ENCODE measurements around the gene STK10. TPM values are rescaled to one million over a fixed set of nuclear protein-coding genes. Genes with fewer than 3 reads are reported as not detected.
A peak's percentile ranks its signal among the peaks of the same experiment; 100 is the strongest.

Gene STK10
- total and polyA plus RNA-seq, 9 of the 15 experiments (the other 6 are each of a cell fraction or from before 2014, with no cell fraction given): 0.30 to 6.7 (median 2.4) TPM

- no TSS peak for BruUV-seq (replicated peaks)
- Histone ChIP-seq H2AFZ (ENCODE audit: low read depth, low read length) (no peak overlapping the region), H3K27me3 (ENCODE audit: control insufficient read depth in 2 of 2, insufficient read depth in 2 of 2, low read length in 2 of 2) (0 out of 5 replicates have a peak, but pooled peaks cover 0 to under 1% of the 10 kb centered on the region in 2 experiments), H3K36me3 (ENCODE audit: control insufficient read depth, insufficient read depth, low read length) (no peaks in the 10 kb centered on the region), H3K9me3 (replicated peaks; ENCODE audit: control insufficient read depth, insufficient read depth, low read depth, low read length) (no peaks in the 10 kb centered on the region), H3K79me2 (ENCODE audit: control insufficient read depth, insufficient read depth, low read length) (no peaks in the 10 kb centered on the region), H3K27ac (ENCODE audit: extremely low read depth, low read depth, low read length) (no peak overlapping the region), H3K9ac (ENCODE audit: insufficient read depth in 1 of 2, low read depth in 2 of 2, low read length in 2 of 2) (no peak overlapping the region), H3K4me2 (ENCODE audit: insufficient read depth, low read length) (no peak overlapping the region), H3K9me1 (ENCODE audit: control insufficient read depth, insufficient read depth, low read length) (no peaks in the 10 kb centered on the region), H3K4me1 (replicated peaks in 1 of 2; ENCODE audit: control insufficient read depth in 2 of 2, insufficient read depth in 2 of 2, low read length in 2 of 2) (peaks cover 21 to 27% of the 10 kb centered on the region in 2 experiments; a peak in 4 of 5 replicates), H4K20me1 (replicated peaks; ENCODE audit: control insufficient read depth, insufficient read depth, low read length) (no peaks in the 10 kb centered on the region), H3K4me3 (no peak overlapping the region)
- TF ChIP-seq RAD51 (IDR thresholded peaks at IDR 0.05; ENCODE audit: borderline replicate concordance, low read depth) (peak; percentile 53; the same call in 1 of the 2 replicates), SREBF2 (CRISPR knock-in tag; IDR thresholded peaks at IDR 0.05) (no peak), USF1 (CRISPR knock-in tag; IDR thresholded peaks at IDR 0.05) (peak; percentile 65), EGR1 (conservative IDR thresholded peaks at IDR 0.05) (0 out of 2 replicates have a peak, but pooled peaks have one; percentile 27), PKNOX1 (IDR thresholded peaks at IDR 0.05) (peak; percentile 40; the same call in 1 of the 2 replicates), TFE3 (CRISPR knock-in tag; IDR thresholded peaks at IDR 0.05) (peak; percentile 58), HDAC2 (IDR thresholded peaks at IDR 0.05) (no peak)
- intact Hi-C loops (cut with micrococcal nuclease) (loop anchor here (5.0 kb wide), 1 partner anchor 37 kb away; no protein-coding TSS in a partner anchor), in situ Hi-C loops (cut with MboI) (loop anchor here (5.0 to 10.0 kb wide), 2 partner anchors 72 to 250 kb away; partner anchors contain the start of gene STK10)
- ATAC-seq: no peak
- FAIRE-seq: no peak
- WGBS (ENCODE audit: insufficient coverage, low coverage, missing lambda C conversion rate): 80% methylated on average over 13 of the region's 16 CpGs
- no peak for DNase-seq (ENCODE audit: extremely low read depth in 1 of 4, low spot score in 3 of 4)
- POLR2A ChIA-PET: no interaction called here
- CTCF ChIA-PET (ENCODE audit: low intra/inter-chr PET ratio): no interaction called here
These were observed 73.1 kb downstream of the STK10 start for GRCh38 chr5:172114875-172115422.
